GM19240 (cell line): ENCODE measurements around the gene ATP8B1.
"Not testable (repeated sequence)": the region's sequence is repeated elsewhere in the genome, so short reads cannot be mapped to it uniquely, and the experiment has no call there.

Experiments used
- DNase-seq: peaks from one replicate; pipeline ENCODE4 v3.0.0; 2011; ENCODE audit warnings: low spot score; ENCODE audit not compliant: insufficient read length

The ATP8B1 gene

DNA sequence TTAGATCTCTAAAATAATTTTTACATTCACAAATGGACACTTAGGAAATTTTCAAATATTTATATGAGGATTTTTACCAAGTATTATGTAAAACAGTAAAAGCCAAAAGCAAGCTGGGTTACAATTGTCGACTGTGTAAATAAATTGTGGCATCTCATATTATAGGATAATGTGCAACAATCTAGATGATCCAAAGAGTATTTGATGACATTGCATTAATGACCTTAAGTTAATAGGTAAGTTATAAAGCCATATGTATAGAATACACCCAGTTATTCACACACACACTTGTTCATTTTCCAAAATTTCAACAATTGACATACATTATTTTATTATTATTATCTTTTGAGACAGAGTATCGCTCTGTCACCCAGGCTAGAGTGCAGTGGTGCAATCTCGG, 69.3 kb downstream of the ATP8B1 start:
- no peak for DNase-seq

DNA sequence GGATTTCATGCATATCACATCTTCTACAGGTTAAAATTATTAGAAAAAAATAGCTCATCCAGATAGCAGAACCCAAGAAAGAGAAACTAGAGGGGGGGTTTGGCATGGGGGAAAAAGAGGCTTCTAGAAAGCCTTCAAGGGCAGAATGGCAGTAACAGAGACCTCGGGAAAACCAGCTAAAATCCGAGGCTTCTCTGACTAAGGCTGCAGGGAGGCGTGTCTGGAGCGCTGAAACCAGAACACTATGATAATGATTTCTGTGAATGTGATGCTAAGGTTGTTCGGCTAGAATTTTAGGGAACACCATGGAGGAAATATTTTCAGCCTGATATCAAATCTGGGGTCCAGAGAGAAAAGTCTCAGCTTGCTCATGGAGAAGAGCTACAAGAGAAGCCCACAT, 73.0 kb downstream of the ATP8B1 start:
- DNase-seq: no peak

DNA sequence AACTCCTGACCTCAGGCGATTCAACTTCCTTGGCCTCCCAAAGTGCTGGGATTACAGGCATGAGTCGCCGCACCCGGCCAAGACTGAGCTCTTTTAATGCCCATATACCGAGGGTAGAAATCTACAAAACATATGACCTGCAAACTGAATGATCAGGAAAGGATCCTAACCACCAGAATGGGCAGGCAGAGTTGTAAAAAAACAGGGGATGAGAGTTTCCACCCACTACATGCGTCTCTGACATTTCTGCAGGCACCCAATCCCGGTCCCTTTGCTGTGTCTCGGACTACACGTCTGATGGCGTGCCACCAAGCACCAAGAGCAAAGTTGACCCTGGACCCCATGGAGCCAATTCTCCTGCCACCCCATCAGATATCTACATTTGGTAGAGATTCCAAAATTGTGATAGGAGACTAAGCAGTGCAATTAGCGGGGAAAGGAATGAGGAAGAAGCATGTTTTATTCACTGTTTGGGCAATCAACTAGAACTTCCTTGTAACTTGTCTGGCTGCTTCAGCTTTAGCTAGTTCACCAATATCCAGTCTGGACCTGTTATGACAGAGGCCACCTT, 74.1 kb downstream of the ATP8B1 start:
- DNase-seq: no peak

DNA sequence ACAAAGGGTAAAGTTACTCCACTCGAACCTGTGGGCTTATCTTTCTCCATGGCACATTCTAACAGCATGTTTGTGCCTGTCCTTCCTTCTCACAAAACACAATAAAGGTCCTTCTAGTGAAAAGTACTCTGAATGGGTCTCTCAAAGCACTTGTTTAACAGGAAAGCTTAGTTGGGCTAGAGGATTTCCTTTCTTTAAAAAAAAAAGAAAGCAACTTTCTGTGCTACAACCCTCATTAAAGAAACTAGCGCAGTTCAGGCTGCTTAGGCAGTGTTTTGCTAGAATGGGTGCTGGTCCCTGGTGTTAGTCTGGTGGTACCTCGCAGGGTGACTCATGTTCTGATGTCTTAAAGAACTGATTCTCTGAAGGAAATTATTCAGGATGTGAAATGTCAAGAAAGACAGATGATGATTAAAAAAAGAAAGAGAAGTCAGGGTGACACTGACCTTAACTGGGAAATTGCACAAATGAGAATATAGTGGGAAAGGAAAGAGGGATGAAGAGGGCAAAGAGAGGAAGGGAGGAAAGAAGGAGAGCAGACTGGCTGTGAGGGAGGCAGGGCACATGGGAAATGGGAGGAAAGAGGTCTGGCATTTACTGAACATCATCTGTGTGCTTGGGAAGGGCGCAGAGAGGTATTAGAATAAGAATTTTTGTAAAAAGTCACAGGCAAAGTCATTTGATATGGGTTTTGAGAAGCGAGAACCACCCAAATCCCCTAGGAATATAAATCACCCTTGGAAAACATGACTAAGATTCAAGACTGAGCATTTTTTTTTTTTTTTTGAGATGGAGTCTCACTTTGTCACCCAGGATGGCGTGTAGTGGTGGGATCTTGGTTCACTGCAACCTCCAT, 74.9 kb downstream of the ATP8B1 start:
- no peak for DNase-seq

DNA sequence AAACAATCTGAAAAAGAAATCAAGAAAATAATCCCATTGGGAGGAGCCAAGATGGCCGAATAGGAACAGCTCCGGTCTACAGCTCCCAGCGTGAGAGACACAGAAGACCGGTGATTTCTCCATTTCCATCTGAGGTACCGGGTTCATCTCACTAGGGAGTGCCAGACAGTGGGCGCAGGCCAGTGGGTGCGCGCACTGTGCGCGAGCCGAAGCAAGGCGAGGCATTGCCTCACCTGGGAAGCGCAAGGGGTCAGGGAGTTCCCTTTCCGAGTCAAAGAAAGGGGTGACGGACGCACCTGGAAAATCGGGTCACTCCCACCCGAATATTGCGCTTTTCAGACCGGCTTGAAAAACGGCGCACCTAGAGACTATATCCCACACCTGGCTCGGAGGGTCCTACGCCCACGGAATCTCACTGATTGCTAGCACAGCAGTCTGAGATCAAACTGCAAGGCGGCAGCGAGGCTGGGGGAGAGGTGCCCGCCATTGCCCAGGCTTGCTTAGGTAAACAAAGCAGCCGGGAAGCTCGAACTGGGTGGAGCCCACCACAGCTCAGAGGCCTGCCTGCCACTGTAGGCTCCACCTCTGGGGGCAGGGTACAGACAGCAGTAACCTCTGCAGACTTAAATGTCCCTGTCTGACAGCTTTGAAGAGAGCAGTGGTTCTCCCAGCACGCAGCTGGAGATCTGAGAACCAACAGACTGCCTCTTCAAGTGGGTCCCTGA, 83.7 kb downstream of the ATP8B1 start:
- not testable (repeated sequence) for DNase-seq

DNA sequence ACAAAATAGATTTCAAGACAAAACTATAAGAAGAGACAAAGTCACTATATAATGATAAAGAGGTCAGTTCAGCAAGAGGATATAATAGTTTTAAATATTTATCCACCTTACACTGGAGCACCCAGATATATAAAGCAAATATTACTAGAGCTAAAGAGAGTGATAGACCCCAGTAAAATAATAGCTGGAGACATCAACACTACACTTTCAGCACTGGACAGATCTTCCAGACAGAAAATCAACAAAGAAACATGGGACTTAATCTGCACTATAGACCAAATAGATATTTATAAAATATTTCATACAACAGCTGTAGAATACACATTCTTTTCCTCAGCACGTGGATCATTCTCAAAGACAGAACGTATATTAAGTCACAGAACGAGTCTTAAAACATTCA, 86.6 kb downstream of the ATP8B1 start:
- DNase-seq: no peak

DNA sequence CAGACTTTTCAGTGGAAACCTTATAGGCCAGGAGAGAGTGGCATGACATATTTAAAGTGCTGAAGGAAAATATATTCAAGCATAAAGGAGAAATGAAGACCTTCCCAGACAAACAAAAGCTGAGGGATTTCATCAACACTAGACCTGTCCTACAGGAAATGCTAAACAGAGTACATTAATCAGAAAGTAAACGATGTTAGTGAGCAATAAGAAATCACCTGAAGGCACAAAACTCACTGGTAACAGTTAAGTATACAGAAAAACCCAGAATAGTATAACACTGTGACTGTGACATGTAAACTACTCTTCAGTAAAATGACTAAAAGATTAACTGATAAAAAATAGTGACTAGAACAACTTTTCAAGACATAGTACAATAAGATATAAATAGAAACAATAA, 87.4 kb downstream of the ATP8B1 start:
- DNase-seq: no peak

DNA sequence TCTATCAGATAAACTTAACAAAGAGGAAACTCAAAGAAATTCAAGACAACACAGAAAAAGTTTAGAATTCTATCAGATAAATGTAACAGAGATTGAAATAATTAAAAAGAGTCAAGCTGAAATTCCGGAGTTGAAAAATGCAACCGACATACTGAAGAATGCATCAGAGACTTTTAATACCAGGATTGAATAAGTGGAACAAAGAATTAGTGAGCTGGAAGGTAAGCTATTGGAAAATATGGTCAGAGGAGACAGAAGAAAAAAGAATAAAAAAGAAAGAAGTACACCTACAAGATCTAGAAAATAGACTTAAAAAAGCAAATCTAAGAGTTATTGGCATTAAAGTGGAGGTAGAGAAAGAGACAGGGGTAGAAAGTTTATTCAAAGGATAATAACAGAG, 88.0 kb downstream of the ATP8B1 start:
- no peak for DNase-seq

DNA sequence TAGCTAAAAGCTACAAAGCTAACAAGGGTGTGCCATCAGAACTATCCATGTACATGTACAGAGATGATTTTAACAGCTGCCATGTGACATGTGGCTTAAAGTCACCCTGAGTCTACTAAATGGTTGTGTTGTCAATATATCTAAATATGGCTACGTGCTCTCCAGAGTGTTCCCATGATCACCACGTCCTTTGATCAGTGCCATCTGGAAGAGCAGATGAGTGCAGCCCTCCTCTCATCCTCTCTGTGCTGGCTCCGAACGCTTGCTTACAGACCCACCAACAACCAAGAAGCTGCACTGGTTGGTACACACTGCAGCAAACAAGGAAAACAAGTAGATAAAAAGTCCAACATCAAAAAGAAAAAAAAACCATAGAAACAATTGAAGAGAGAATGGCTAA, 92.9 kb downstream of the ATP8B1 start:
- DNase-seq: no peak

DNA sequence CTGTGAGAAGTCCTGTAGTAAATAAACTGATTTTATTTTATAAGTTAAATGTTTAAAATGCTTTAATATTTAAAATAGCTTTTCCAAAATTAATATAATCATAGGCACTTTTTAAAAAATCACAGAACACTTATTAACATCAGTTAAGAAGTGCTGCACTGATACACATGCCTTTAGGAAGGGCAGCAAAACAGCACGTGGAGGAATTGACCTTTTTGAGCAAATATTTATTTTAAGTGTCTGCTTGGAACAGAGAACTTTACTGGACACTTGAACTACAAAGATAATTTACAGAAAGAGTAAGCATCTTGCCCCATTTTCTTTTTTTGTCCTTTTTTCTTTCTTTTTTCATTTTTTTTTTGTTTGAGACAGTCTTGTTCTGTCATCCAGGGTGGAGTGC, 93.8 kb downstream of the ATP8B1 start:
- DNase-seq: no peak

DNA sequence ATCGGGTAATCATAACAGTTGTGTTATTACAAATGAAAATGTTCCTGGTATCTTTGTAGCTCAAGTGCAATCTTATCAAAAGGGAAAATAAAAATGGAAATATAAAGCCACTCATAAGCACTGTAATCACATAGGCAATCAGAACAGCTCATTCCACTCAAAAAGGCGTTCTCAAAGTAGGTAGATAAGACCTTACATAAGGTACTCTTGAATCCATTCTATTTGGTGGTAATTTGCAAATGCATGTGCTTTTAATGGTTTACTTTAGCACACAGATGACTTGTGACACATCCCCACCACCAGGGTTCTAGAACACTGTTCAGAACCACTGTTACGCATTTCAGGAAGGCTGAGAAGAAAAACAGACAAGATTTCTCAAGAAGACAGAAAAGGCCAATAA, 94.8 kb downstream of the ATP8B1 start:
- DNase-seq: no peak

DNA sequence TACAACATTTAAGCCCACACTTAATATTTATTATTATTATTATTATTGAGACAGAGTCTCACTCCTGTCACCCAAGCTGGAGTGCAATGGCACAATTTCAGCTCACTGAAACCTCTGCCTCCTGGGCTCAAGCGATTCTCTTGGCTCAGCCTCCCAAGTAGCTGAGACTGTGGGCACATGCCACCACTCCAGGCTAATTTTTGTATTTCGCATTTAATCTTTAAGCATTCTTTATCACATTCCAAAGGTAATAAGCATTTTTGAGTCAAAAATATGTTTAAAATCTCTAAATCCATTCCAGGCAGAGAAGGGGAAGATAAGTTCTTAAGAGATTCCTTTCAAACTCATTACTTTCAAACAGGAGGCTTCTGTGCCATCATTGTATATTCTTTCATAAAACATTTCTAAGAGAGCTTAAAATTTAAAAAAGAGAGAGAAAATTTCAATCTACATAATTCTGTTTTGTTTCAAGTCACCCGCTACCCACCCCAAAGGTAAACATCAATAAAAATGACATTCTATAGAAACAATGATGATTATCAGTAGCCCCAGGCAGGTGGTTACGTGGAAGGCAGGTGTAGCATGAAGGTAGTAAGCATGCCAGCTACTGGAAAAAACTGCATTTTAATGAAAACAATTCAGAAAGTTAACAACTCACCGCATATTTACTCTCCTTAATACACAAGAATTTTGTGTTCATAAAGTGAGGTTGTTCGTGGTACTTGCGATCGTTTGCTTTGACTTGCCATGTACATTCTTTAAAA, 97.1 kb downstream of the ATP8B1 start:
- DNase-seq: no peak

DNA sequence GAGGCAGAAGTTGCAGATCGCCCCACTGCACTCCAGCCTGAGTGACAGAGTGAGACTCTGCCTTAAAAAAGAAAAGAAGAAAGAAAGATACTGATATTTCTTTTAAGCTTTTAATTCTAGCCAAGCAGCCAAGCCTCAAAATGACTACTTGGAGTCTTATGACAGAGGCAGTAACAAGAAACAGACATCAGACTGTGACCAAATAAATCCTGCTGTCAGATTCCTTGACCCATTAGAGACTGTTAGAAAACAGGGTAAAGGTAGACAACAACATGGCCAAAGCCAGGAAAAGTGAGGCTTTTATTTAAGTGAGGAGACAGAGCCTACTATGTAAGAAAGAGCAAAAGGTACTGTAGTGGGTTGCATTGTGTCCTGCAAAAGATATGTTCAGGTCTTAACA, 98.1 kb downstream of the ATP8B1 start:
- no peak for DNase-seq

DNA sequence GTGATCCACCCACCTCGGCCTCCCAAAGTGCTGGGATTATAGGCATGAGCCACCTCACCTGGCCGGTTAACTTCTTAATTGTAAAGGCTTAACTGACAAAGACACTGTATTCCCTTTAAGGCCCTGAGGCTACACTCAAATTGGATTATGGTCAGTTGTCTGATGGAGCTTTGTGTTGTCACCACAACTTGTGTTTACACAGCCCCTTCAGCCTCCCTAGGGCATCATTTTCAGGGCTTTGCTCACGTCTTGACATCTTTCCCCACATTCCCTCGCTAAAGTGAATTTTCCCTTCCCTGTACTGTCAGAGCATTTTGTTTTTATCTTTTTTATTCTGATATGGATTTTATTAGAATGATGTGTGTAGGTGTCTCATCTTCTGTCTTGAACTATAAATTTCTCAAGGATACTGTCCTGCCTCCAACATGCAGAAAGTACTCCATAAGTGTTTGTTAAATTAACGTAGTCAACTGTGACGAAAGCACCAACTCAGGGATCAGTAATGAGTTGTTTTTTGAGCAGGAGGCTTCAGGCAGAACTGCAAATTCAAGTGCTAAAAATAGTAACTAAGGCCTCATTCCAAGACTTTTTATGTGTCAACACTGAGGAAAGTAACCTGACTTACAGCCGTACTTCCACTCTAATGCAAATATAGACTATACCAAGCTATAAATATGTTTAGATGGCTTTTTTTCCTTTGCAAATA, 104.4 kb downstream of the ATP8B1 start:
- no peak for DNase-seq

DNA sequence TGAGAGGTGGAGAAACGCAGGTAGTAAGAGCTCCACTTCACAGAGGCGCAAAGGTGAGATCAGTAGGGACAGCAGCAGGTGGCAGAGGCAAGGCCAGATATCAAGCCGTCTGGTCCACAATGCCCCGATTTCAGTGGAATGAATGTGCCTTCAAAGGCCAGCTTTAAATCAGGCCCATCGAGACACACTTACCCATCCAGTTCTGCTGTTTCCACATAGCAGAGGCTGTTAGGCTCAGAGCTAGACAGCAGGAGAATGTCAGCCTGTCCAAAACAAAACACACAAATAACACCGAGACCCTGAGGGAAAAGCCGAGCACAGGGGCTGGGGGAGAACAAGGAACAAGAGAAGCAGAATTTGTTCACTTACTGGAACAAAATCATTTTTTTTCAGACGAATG, 105.7 kb downstream of the ATP8B1 start:
- DNase-seq: no peak

DNA sequence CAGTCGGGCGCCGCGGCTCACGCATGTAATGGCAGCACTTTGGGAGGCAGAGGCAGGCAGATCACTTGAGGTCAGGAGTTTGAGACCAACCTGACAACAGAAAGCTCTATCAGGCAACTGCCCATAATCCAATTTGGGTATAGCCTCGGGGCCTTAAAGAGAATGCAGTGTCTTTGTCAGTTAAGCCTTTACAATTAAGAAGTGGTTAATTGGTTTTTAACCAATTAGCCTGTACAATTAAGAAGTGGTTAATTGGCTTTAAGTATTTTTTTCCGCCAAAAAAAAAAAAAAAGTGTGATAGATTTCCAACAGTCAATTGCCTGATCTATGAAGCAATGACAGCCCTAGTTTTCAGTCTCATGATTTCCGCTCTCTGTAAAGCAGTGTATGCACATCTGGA, 106.8 kb downstream of the ATP8B1 start:
- DNase-seq: no peak

DNA sequence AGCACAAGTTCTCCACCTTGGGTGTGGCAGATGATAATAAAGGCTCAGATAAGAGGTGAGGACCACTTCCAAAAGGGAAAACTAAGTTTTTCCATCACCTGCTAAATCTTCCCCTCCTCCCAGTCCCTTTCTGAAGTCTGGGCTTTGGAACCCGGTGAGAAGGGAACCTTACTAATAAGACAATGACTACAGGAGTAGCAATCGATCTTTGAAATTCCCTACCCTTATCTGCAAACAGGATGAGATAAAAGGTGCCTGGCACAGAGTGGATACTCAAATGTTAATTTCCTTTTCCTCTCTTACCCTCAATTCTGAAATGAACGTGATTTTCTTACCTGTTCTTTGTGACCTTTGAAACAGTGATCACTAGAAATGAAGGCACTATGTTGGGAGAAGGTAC, 111.8 kb downstream of the ATP8B1 start:
- no peak for DNase-seq

DNA sequence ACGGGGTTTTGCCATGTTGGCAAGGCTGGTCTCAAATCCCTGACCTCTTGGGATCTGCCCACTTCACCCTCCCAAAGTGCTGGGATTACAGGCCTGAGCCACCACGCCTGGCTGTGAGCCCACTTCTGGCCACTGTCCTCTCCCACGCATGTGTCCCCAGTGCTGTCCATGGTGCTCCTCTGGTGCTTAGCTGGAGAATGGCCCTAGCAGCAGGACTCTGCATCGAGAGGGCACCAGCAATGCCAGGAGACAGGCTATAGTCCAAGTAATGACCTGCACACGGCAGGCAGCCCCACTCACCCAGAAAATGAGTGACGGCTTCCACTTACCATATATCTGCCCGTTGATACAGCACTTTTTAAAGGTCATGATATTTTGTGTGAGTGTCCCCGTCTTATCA, 115.1 kb downstream of the ATP8B1 start:
- DNase-seq: no peak

DNA sequence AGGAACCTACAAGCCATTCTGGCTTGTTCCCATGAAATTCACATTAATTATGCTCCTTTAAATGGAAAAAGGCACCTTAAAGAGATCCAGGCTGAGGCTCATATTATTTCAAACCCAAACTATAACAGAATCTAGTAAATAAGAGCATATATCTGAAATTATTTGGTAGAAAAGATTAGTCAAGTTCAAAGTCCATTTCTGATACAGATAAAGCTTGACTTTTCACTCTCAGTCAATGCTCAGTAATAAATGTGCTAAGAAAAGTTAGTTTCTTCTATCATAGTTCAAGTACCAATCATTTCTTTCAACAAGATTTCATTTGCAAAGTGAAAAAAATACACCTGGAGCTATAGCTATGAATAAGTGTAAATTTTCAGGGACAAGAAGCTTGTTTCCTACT, 119.6 kb downstream of the ATP8B1 start:
- no peak for DNase-seq

DNA sequence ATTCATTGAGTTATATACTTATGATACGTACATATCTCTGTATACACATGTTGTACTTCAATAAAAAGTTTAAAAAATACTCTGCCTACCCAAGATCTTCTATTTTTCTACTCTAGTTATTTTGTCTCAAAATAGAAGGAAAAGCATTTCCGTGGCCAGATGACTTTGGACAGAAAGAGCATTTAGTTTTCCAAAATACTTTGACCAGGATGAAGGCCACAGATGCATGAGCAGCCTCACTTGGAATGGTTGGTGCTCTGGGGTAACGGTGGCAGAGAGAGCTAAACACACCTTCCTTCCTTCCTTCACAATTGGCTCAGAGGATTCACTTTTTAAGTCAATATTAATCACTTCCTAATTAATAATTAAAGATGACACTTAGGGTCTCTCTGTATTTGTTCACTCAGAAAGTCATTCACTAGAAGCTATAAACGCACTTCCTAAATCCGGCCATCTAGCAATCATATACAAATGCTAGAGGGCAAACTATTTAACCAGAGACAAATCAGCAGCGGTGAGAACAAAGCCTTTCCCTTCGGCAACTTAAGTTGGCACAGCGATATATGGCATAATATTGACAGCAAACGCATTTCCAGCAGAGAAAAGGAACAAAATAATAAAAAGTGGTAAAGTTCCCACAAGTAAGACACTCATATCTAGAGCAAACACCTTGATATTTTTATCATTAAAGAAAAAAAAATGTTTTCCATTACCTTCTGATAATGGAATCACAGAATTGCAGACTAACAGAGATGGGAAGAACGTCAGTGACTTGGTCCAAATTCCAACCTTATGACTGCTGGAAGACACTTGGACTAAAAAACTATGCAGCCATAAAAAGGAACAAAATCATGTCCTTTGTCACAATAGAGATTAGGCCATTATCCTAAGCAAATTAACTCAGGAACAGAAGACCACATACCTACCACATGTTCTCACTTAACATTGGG, 125.6 kb downstream of the ATP8B1 start:
- no peak for DNase-seq
